H9 (cell line): ENCODE results near the gene BRD7. TPM values are rescaled to one million over a fixed set of nuclear protein-coding genes. Genes with fewer than 3 reads are reported as not detected.

Source experiments
- DNase-seq: peaks from one replicate; pipeline ENCODE4 v3.0.0-alpha.2; 2017
- H2AFZ ChIP-seq: one replicate; pipeline ENCODE4 v1.6.1; 2013; ENCODE audit warnings: mild to moderate bottlenecking, low read length, control low read depth, moderate library complexity
- H2AK5ac ChIP-seq: 2 replicates; pipeline ENCODE4 v1.6.1; 2013; ENCODE audit warnings: low read length, control low read depth, mixed read lengths; ENCODE audit not compliant: insufficient read length
- H2BK120ac ChIP-seq: one replicate; pipeline ENCODE4 v1.6.1; 2013; ENCODE audit warnings: low read depth, mild to moderate bottlenecking, low read length, control low read depth, inconsistent platforms; ENCODE audit not compliant: poor library complexity, severe bottlenecking
- H2BK12ac ChIP-seq: 2 replicates; pipeline ENCODE4 v1.6.1; 2013; ENCODE audit warnings: low read length, control low read depth, mixed read lengths, low read depth; ENCODE audit not compliant: insufficient read length
- H2BK15ac ChIP-seq: 2 replicates; pipeline ENCODE4 v1.6.1; 2013; ENCODE audit warnings: low read depth, low read length, control low read depth
- H2BK20ac ChIP-seq: one replicate; pipeline ENCODE4 v1.6.1; 2013; ENCODE audit warnings: low read depth, mild to moderate bottlenecking, low read length, control low read depth, inconsistent platforms; ENCODE audit not compliant: poor library complexity, severe bottlenecking
- H2BK5ac ChIP-seq: 2 replicates; pipeline ENCODE4 v1.6.1; 2013; ENCODE audit warnings: low read length, control low read depth, mixed read lengths; ENCODE audit not compliant: insufficient read length
- H3K14ac ChIP-seq: 2 replicates; pipeline ENCODE4 v1.6.1; 2013; ENCODE audit warnings: low read length, control low read depth; ENCODE audit not compliant: insufficient read depth
- H3K18ac ChIP-seq: 2 replicates; pipeline ENCODE4 v1.6.1; 2013; ENCODE audit warnings: low read depth, mild to moderate bottlenecking, mixed read lengths, low read length, control low read depth; ENCODE audit not compliant: insufficient read length
- H3K23ac ChIP-seq: 2 replicates; pipeline ENCODE4 v1.6.1; 2013; ENCODE audit warnings: low read length, control low read depth, mixed read lengths, low read depth; ENCODE audit not compliant: insufficient read length
- H3K23me2 ChIP-seq: 2 replicates; pipeline ENCODE4 v1.6.1; 2013; ENCODE audit warnings: low read depth, mild to moderate bottlenecking, mixed read lengths, low read length, control low read depth; ENCODE audit not compliant: insufficient read length, poor library complexity, severe bottlenecking
- H3K27ac ChIP-seq: 2 replicates; pipeline ENCODE4 v1.5.1; 2013; ENCODE audit warnings: low read length, control low read depth, mixed read lengths, low read depth; ENCODE audit not compliant: insufficient read length
- H3K27me3 ChIP-seq: 2 replicates; pipeline ENCODE4 v1.6.1; 2013; ENCODE audit warnings: low read length, control low read depth, inconsistent platforms; ENCODE audit not compliant: insufficient read depth
- H3K4ac ChIP-seq: 2 replicates; pipeline ENCODE4 v1.6.1; 2013; ENCODE audit warnings: low read depth, mild to moderate bottlenecking, control low read depth, inconsistent platforms, low read length, moderate library complexity
- H3K4me1 ChIP-seq: 2 replicates; pipeline ENCODE4 v1.6.1; 2013; ENCODE audit warnings: low read length, control low read depth, inconsistent platforms; ENCODE audit not compliant: insufficient read depth
- H3K4me2 ChIP-seq: 2 replicates; pipeline ENCODE4 v1.6.1; 2013; ENCODE audit warnings: low read length, control low read depth, mixed read lengths; ENCODE audit not compliant: insufficient read length, insufficient read depth
- H3K56ac ChIP-seq: 2 replicates; pipeline ENCODE4 v1.6.1; 2013; ENCODE audit warnings: low read depth, mild to moderate bottlenecking, mixed read lengths, low read length, control low read depth; ENCODE audit not compliant: insufficient read length
- H3K79me1 ChIP-seq: 2 replicates; pipeline ENCODE4 v1.6.1; 2013; ENCODE audit warnings: low read depth, mild to moderate bottlenecking, moderate library complexity, low read length, control low read depth, inconsistent platforms; ENCODE audit not compliant: insufficient read depth, poor library complexity, severe bottlenecking
- H3K79me2 ChIP-seq: 2 replicates; pipeline ENCODE4 v1.6.1; 2013; ENCODE audit warnings: low read length, control low read depth, inconsistent platforms; ENCODE audit not compliant: insufficient read depth
- H3K9ac ChIP-seq: 2 replicates; pipeline ENCODE4 v1.6.1; 2013; ENCODE audit warnings: low read length, control low read depth, mixed read lengths; ENCODE audit not compliant: insufficient read length; ENCODE audit errors: extremely low read depth
- H3K9me3 ChIP-seq: one replicate; pipeline ENCODE4 v1.6.1; 2013; ENCODE audit warnings: low read depth, low read length, inconsistent platforms; ENCODE audit not compliant: control insufficient read depth
- H3T11ph ChIP-seq: one replicate; pipeline ENCODE4 v1.6.1; 2013; ENCODE audit warnings: mild to moderate bottlenecking, low read length, control low read depth, inconsistent platforms
- H4K20me1 ChIP-seq: one replicate; pipeline ENCODE4 v1.6.1; 2013; ENCODE audit not compliant: control insufficient read depth, insufficient read length, insufficient read depth
- H4K5ac ChIP-seq: 2 replicates; pipeline ENCODE4 v1.6.1; 2013; ENCODE audit warnings: low read depth, mild to moderate bottlenecking, mixed read lengths, low read length, control low read depth; ENCODE audit not compliant: insufficient read length
- H4K8ac ChIP-seq: replicated peaks from 2 replicates; pipeline ENCODE4 v1.6.1; 2013; ENCODE audit warnings: low read length, control low read depth, mixed read lengths, low read depth; ENCODE audit not compliant: insufficient read length
- H4K91ac ChIP-seq: 2 replicates; pipeline ENCODE4 v1.6.1; 2013; ENCODE audit warnings: low read depth, mild to moderate bottlenecking, moderate library complexity, mixed read lengths, low read length, control low read depth; ENCODE audit not compliant: insufficient read length
- H3K27ac Mint-ChIP-seq, 3 experiments: 2 replicates in 2 of 3; 3 replicates in 1 of 3; pipeline ENCODE4 v1.8.0; 2020 to 2021; ENCODE audit warnings: mixed read lengths in 3 of 3, mild to moderate bottlenecking in 1 of 3, moderate library complexity in 1 of 3
- H3K27me3 Mint-ChIP-seq: 2 replicates; pipeline ENCODE4 v1.8.0; 2021; ENCODE audit warnings: low read depth, mild to moderate bottlenecking, moderate library complexity, mixed read lengths
- H3K36me3 Mint-ChIP-seq, 3 experiments: 2 replicates in 2 of 3; 3 replicates in 1 of 3; pipeline ENCODE4 v1.8.0; 2020 to 2021; ENCODE audit warnings: low read depth in 3 of 3, mixed read lengths in 3 of 3; ENCODE audit not compliant: insufficient read depth in 1 of 3
- H3K4me1 Mint-ChIP-seq, 2 experiments: 2 replicates each; pipeline ENCODE4 v1.8.0; 2020; ENCODE audit warnings: mixed read lengths in 2 of 2
- H3K4me3 Mint-ChIP-seq, 2 experiments: 2 replicates in 1 of 2; 3 replicates in 1 of 2; pipeline ENCODE4 v1.8.0; 2020 to 2021; ENCODE audit warnings: mild to moderate bottlenecking in 2 of 2, mixed read lengths in 2 of 2, moderate library complexity in 1 of 2
- H3K9me3 Mint-ChIP-seq, 2 experiments: 2 replicates in 1 of 2; 3 replicates in 1 of 2; pipeline ENCODE4 v1.8.0; 2020; ENCODE audit warnings: mild to moderate bottlenecking in 2 of 2, mixed read lengths in 2 of 2, moderate library complexity in 1 of 2
- CTCF ChIP-seq: fragments of 200-600 bp; sonication (generic); conservative IDR thresholded peaks from 3 replicates; pipeline ENCODE4 v1.8.0; 2021; ENCODE audit warnings: antibody characterized with exemption, mild to moderate bottlenecking
- WGBS: extraction: QIAGEN DNeasy Blood & Tissue Kit; methylation state at CpG from one replicate; pipeline ENCODE4 v1.1.7; 2013; ENCODE audit warnings: missing lambda C conversion rate, low lambda C conversion rate, mixed read lengths; ENCODE audit not compliant: insufficient read length; ENCODE audit errors: extremely low coverage; 5-methylcytosine and 5-hydroxymethylcytosine counted together
- total RNA-seq: library from RNA; stranded (reverse); gene quantifications from 2 replicates; pipeline ENCODE4 v1.2.1, GENCODE V29; 2021

BRD7 gene
- total RNA-seq, 1 experiment from 2014 or later: 112 TPM

- Histone ChIP-seq H2BK12ac (no peak overlapping the region), H3K27ac (no peak overlapping the region), H2BK5ac (no peak overlapping the region), H3K4me1 (no peaks in the 10 kb centered on the region), H3K9ac (no peak overlapping the region), H3K56ac (no peak overlapping the region), H4K91ac (no peak overlapping the region), H3K14ac (no peak overlapping the region), H3K4me2 (no peak overlapping the region), H2BK120ac (no peak overlapping the region), H3K18ac (no peak overlapping the region), H2BK15ac (no peak overlapping the region), H3K79me1 (no peaks in the 10 kb centered on the region), H3K4ac (no peak overlapping the region), H2BK20ac (no peak overlapping the region), H3K27me3 (no peaks in the 10 kb centered on the region), H3K23me2 (no peaks in the 10 kb centered on the region), H3K23ac (no peak overlapping the region), H3K9me3 (no peaks in the 10 kb centered on the region), H3T11ph (no peak overlapping the region), H3K79me2 (no peaks in the 10 kb centered on the region), H4K5ac (no peak overlapping the region), H2AK5ac (no peak overlapping the region), H4K8ac (no peak overlapping the region), H4K20me1 (no peaks in the 10 kb centered on the region), H2AFZ (no peak overlapping the region)
- no peak overlapping the region for H3K4me3 Mint-ChIP-seq
- no peak for TF ChIP-seq CTCF
- DNase-seq: no peak
- no CpG with 5 or more reads among the region's 12 CpGs for WGBS
- peaks cover 8 to 79% (median 55%) of the 10 kb centered on the region in 3 experiments; a peak in 5 of 7 replicates for H3K36me3 Mint-ChIP-seq
- H3K9me3 Mint-ChIP-seq: no peaks in the 10 kb centered on the region
- no peaks in the 10 kb centered on the region for H3K27me3 Mint-ChIP-seq
- no peak overlapping the region; a peak in 1 of 7 replicates for H3K27ac Mint-ChIP-seq
- H3K4me1 Mint-ChIP-seq: peaks cover 0 to 3% of the 10 kb centered on the region in 2 experiments; a peak in 1 of 4 replicates
Measured at GRCh38 chr16:50316102-50316847, 52.5 kb downstream of the BRD7 start.
